Measurements from ENCODE around the gene WFIKKN2.
"Not testable (repeated sequence)": the region's sequence is repeated elsewhere in the genome, so short reads cannot be mapped to it uniquely, and the experiment has no call there.

Gene WFIKKN2

GRCh38 chr17:50868602-50869001, 33.2 kb downstream of the WFIKKN2 start:
- in situ Hi-C loops (cut with MboI; ENCODE audit: low sequenced_read_pairs): no loop called here

- in situ Hi-C loops (cut with MboI; ENCODE audit: low sequenced_read_pairs): no loop called here
Observed at GRCh38 chr17:50871364-50871763, 36.0 kb downstream of the WFIKKN2 start.

- in situ Hi-C loops (cut with MboI; ENCODE audit: low sequenced_read_pairs): no loop called here
Observed at GRCh38 chr17:50871898-50872297, 36.5 kb downstream of the WFIKKN2 start.

GRCh38 chr17:50872710-50873424, 37.5 kb downstream of the WFIKKN2 start:
- in situ Hi-C loops (cut with MboI; ENCODE audit: low sequenced_read_pairs): no loop called here

DNA sequence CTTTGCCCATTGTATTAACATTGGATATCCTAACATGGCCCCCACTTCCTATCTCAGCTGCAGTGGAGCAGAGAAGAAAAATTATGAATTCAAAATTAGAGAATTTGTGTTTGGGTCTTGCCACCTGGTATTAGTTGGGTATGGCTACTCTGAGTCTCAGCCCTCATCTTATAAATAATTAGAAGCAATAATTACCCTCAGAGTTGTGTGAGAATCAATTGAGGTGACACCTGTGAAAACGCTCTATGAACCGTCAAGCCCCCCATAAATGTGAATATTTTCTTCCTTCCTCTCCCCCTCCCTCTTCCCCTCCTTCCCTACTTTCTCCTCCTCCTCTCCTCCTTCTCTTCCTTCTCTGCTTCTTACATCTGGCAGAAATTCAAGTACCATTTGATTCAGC, 39.7 kb downstream of the WFIKKN2 start:
- in situ Hi-C loops (cut with MboI; ENCODE audit: low sequenced_read_pairs): no loop called here

GRCh38 chr17:50877042-50877441, 41.7 kb downstream of the WFIKKN2 start:
- in situ Hi-C loops (cut with MboI; ENCODE audit: low sequenced_read_pairs): not testable (repeated sequence)

- in situ Hi-C loops (cut with MboI; ENCODE audit: low sequenced_read_pairs): no loop called here
Observed at GRCh38 chr17:50877838-50878237, 42.5 kb downstream of the WFIKKN2 start.

GRCh38 chr17:50879086-50879485, 43.7 kb downstream of the WFIKKN2 start:
- in situ Hi-C loops (cut with MboI; ENCODE audit: low sequenced_read_pairs): no loop called here

DNA sequence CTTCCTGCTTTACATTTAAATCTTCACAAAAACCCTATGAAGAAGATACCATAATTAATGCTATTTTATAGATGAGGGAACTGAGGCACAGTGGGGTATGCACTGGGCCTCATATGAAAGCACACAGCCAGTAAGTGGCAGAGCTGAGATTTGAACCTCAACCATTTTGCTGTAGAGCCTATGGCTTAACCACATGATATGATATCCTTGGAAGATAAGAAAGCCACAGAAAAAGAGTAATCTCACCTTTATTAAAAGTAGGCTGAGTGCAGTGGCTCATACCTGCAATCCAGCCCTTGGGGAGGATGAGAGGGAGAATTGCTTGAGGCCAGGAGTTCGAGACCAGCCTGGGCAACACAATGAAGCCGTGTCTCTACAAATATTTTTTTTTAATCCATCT, 45.8 kb downstream of the WFIKKN2 start:
- in situ Hi-C loops (cut with MboI; ENCODE audit: low sequenced_read_pairs): no loop called here

DNA sequence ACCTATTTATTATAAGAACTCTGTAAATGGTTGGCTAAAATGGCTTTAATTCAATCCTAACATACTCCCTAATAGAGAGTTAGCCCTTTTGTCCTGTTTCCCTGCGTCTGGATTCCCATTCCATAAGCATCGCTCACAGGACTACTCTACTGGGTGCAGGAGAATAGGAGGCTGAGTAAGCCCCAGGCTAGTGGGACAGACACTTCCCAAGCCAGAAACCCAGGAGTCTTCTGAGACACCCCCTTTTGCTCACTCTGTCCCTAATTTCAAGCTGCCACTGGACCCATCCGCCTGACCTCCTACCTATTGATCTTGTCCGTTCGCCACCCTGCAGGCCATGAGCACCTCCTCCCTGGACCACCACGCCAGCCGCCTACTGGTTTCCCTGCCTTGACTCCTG, 47.5 kb downstream of the WFIKKN2 start:
- in situ Hi-C loops (cut with MboI; ENCODE audit: low sequenced_read_pairs): no loop called here

DNA sequence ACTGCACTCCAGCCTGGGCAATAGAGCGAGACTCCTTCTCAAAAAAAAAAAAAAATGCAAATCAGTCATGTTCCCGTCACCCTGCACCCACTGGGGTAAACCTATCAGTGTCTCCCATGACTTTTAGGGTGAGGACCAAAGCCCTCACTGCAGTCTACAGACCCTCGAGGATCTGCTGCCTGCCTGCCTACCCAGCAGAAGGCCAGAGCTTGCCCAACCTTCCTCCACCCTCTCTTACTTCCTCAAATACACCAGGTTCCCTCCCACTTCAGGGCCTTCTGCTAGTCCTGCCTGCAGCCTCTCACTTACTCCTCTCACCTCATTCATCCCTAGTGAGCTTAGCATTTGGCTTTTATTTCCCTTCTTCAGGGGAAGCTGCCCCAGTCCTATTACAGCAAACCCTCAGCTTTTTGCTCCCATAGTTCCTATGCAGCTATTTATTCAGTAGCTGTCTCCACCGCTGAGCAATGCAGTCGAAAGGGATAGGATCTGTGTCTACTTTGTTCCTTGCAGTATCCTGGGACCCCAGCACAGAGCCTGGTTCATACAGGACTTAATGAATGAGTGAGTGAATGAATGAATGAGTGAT, 48.6 kb downstream of the WFIKKN2 start:
- in situ Hi-C loops (cut with MboI; ENCODE audit: low sequenced_read_pairs): no loop called here

DNA sequence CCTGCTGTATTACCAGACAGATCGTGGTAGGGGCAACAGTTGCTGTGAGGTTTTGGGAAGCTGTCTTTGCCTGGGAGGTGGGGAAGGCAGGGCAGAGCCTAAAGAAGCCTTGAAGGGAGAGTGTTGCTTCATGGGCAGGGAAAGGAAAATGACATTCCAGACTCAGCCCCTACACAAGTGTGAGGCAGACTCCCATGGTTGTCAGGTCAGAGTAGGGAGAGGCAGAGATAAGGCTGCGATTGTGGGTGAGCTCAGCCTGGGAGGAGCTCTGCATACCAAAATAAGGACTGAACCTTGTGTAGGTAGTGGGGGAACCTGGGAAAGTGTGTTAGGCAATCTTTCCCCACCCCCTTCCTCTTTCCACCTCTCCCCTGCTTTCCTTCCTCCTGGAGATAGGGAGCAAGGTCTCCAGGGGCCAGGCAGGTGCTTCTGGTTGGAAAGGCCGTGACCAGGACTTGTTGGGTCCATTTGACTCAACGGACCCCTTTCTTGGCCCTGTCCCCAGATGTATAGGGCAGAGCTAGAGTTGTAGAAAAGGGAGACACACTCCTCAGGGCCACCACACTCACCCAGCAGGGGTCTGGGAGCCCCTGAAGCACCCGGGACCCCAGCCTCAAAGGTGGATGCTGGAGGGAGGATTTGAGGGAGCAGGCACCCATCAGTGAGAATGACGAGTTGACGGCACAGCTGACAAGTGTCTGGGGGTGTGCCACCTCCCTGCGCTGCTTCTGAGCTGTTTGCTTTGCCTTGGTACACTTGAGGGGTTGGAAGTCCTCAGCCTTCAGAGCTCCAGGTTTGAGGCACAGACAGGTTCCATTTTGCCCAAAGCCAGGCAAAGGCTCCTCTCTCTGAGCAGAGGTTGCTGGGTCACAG, 49.3 kb downstream of the WFIKKN2 start:
- in situ Hi-C loops (cut with MboI; ENCODE audit: low sequenced_read_pairs): no loop called here

GRCh38 chr17:50887705-50888245, 52.4 kb downstream of the WFIKKN2 start:
- in situ Hi-C loops (cut with MboI; ENCODE audit: low sequenced_read_pairs): no loop called here

DNA sequence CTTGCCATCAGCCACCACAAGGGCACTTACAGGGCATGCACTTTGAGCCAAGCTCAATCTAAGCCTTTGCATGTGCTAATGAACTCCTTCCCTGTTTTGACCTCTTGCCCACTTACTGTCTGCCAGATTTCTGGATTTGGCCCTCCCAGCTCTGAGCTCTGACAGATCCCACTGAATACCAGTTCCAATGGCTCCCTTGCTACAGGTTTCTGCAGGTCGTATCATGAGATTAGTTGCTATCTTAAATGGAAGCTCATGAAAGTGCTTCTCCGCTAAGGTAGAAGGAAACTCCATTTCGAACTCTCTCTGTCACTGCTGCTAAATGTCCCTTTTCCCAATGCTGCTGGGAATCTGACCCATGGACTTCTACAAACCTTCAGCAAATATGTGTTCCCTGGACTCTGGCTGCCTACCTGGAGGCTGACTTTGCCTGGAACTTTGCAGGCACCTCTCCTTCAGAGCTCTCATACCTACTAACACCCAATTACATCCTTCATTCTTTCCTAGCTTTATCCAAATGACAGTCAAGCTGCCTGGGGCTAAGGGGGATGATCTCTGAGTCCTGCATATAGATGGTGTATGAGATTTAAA, 54.2 kb downstream of the WFIKKN2 start:
- in situ Hi-C loops (cut with MboI; ENCODE audit: low sequenced_read_pairs): no loop called here

DNA sequence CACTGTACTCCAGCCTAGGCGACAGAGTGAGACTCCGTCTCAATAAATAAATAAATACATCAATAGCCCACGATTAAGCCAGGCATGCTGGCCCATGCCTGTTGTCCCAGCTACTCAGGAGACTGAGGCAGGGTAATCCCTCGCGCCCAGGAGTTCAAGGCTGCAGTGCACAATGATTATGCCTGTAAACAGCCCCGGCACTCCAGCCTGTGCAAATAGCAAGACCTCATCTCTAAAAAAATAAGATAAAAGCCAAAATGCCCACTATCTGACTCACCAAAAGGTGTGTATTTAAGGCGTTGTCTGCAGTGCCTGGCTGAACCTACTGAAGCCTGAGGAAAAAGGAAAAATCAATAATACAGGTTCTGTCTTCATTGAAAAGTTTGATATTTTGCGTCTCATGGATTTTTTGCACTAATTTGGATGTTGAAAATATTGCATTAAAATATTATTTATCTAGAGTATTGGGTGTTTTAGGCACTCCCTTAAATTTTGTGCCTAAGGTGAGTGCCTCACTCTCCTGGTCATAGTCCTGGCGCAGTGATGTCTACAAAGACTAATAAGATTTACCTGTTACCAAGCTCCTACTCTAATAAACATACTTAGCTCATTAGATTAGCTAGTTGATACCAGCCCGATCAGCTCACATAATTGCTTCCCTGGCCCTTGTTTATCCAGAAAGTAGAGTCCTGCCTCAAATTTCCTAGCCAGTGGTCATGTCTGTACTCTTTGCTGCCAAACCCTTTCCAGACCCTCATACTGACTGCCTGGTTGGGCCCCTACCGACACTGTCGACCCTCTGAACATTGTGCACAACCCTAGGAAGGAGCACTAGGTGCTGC, 55.5 kb downstream of the WFIKKN2 start:
- in situ Hi-C loops (cut with MboI; ENCODE audit: low sequenced_read_pairs): no loop called here

DNA sequence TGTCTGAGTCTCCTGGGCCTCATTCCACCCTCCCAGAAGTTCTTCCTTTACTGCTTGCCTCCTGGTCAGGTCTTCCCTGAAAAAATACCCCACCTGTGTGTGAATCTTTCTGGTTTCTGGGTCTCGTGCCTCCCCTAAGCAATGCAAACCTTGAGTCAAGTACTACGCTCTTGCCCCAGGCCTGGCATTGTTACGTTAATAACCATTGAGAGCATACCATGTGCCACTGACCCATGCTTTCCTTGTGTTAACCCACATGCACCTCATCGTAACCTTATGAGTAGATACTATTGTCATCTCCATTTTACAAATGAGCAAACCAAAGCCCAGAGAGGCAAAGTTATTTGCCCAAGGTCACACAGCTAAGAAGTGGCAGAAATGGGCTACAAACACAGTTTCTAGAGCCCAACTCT, 56.2 kb downstream of the WFIKKN2 start:
- in situ Hi-C loops (cut with MboI; ENCODE audit: low sequenced_read_pairs): no loop called here

All from HL-60/S4 treated with retinoic acid at 250 ng/mL for 4 days and 3 days (cell line).